HL-60 (cell line): ENCODE data around the gene BUD23.

Experiments
- DNase-seq, 2 experiments: peaks; one replicate each; pipeline ENCODE4 v3.0.0-alpha.2; 2010 to 2020; ENCODE audit warnings: low read depth in 1 of 2, low spot score in 1 of 2
- H3K27ac ChIP-seq: fragments of 250-450 bp; sonication (Bioruptor Pico); replicated peaks from 2 replicates; pipeline ENCODE4 v1.5.1; 2020; ENCODE audit warnings: mild to moderate bottlenecking, moderate library complexity
- H3K27me3 ChIP-seq: fragments of 250-450 bp; sonication (Bioruptor Pico); 2 replicates; pipeline ENCODE4 v1.5.1; 2021; ENCODE audit warnings: mild to moderate bottlenecking, moderate library complexity; ENCODE audit not compliant: insufficient read depth, poor library complexity, severe bottlenecking
- H3K4me3 ChIP-seq: replicated peaks from 2 replicates; pipeline ENCODE4 v1.5.1; 2011; ENCODE audit warnings: mild to moderate bottlenecking, control low read depth, low read length; ENCODE audit not compliant: insufficient read depth
- CTCF ChIP-seq: IDR thresholded peaks from one replicate; pipeline ENCODE4 v1.5.1; 2011; ENCODE audit warnings: low read length, control low read depth, inconsistent platforms; ENCODE audit not compliant: insufficient read depth
- GABPA ChIP-seq: IDR thresholded peaks from 2 replicates; pipeline ENCODE4 v1.6.1; 2012; ENCODE audit warnings: low read depth
- POLR2AphosphoS5 ChIP-seq: IDR thresholded peaks from 2 replicates; pipeline ENCODE4 v1.6.1; 2012; ENCODE audit warnings: low read depth
- REST ChIP-seq: IDR thresholded peaks from 2 replicates; pipeline ENCODE4 v1.6.1; 2012; ENCODE audit warnings: low read depth; ENCODE audit not compliant: insufficient replicate concordance
- SPI1 ChIP-seq: IDR thresholded peaks from 2 replicates; pipeline ENCODE4 v1.6.1; 2012; ENCODE audit warnings: low read depth, mild to moderate bottlenecking, borderline replicate concordance

Gene BUD23

GRCh38 chr7:73740212-73740611 is 56.8 kb downstream of the BUD23 start:
- no peak overlapping the region for H3K27ac ChIP-seq
- no peak for DNase-seq
- TF ChIP-seq GABPA (no peak), POLR2AphosphoS5 (no peak), SPI1 (no peak), REST (no peak), CTCF (no peak)
- no peak overlapping the region for H3K4me3 ChIP-seq
- no peaks in the 10 kb centered on the region for H3K27me3 ChIP-seq

GRCh38 chr7:73740771-73741170 is 57.4 kb downstream of the BUD23 start:
- DNase-seq: no peak
- Histone ChIP-seq H3K27ac (no peak overlapping the region), H3K4me3 (no peak overlapping the region), H3K27me3 (no peaks in the 10 kb centered on the region)
- TF ChIP-seq CTCF: no peak
- no peak for TF ChIP-seq SPI1
- TF ChIP-seq POLR2AphosphoS5: no peak
- no peak for TF ChIP-seq GABPA
- TF ChIP-seq REST: no peak

GRCh38 chr7:73741600-73741999 is 58.2 kb downstream of the BUD23 start:
- no peak for DNase-seq
- no peaks in the 10 kb centered on the region for H3K27me3 ChIP-seq
- TF ChIP-seq GABPA: no peak
- no peak for TF ChIP-seq CTCF
- no peak for TF ChIP-seq POLR2AphosphoS5
- TF ChIP-seq SPI1: no peak
- TF ChIP-seq REST: no peak
- H3K27ac ChIP-seq: no peak overlapping the region
- H3K4me3 ChIP-seq: no peak overlapping the region
